ENCODE data around the gene IFT80.

GRCh38 chr3:160220038-160220437 is 179.0 kb downstream of the IFT80 start:
- TF ChIP-seq POLR2A (IDR thresholded peaks at IDR 0.05) (no peak), CTCF (IDR thresholded peaks at IDR 0.05) (no peak)

Measured in thyroid gland (tissue), 4 donors.